HuH-7.5 (cell line): ENCODE data around the gene ARHGEF16.

Experiments
- DNase-seq: peaks from one replicate; pipeline ENCODE4 v3.0.0; 2011; ENCODE audit warnings: low spot score

Gene ARHGEF16

GRCh38 chr1:3519301-3519885 lies 64.9 kb downstream of the ARHGEF16 start:
- no peak for DNase-seq

DNA sequence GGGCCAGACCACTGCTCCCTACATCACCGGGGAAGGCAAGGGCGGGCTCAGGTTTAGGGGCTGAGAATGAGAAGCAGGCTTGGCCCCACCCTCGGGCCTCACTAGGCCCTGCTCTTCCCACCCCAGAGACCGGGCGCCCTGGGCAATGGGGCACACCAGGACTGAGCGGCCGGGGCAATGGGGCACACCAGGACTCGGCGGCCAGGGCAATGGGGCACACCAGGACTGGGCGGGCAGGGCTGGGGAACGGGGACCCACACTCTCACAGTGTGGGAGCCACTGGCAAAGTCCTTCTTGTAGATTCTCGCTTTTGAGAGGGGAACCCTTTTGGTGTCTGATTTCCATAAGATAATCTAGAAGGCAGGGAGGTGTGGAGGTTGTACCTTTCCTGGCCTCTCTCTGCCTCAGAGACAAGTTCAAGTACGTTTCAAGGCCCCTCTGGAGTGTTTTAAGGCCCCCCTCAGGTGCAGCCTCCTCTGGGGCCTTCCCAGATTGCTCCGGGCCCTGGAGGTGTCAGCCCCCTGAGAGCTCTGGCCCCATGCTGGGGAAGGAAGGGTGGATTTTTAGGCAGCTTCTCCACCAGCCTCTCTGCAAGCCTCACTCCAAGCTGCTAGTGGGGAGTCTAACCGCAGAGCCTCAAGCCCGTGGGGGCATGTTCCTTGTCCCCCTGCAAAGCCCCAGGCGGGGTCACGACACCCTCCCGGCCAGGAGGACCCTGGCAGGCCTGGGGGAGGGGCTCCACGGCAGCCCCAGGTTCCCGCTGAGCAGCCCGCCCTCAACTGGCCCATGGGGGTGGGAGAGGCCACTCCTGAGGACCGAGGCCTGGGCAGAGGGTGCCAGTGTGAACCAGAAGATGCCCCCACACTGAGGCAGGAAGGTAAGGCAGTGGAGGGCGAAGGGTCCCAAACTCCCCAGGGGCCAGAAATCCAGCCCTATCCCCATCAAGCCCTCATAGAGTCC lies 66.2 kb downstream of the ARHGEF16 start:
- DNase-seq: no peak

DNA sequence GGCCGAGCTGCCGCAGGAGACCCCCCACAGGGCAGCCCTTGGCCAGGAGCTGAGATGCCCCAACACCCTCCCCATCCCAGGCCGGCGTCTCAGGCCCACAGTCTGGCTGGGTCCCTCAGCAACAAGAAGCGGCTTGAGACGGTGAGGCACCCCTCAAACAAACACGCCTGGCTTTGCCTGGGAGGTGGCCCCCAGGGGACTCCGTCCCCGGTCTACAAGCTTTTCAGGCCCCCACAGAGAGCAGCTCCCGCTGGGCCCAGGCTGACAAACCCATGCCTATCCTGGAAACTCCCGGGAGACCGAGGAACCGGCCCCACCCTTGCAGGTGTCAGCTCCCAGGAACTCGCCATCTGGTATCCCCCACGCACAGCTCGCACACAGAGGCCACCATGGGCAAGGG lies 67.0 kb downstream of the ARHGEF16 start:
- no peak for DNase-seq

- DNase-seq: no peak
Observed at GRCh38 chr1:3522112-3522511, 67.6 kb downstream of the ARHGEF16 start.

DNA sequence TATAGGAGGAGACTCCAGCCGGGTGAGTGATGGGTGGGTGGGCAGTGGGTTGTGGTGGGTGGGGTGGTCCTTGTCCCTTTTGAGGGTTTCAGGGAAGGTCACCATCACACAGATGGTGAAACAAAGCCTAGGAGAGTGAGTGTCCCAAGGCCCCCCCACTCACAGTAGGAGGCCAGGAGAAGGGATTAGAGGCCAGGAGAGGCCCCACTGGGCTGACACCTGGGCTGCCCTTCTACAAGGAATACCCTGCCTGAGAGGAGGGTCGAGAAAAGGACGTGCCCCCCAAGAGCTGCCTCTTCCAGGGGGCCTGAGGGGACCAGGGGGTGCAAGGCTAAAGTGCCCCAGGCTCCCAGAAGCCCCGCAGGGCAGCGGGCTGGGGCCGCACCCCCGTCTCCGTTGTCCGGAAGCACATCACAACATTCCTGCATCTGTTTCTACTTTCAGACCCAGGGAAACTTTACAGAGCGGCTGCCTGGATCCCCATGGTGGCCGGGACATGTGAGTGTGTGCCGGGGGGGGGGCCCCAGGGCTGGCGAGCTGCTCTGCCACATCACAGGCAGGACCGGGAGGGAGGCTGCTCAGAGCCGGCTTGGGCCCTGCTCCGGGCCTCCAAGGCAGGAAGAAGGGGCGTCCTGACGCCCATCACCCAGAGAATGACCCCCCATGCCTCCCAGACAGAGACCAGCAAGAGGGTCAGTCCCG lies 68.2 kb downstream of the ARHGEF16 start:
- DNase-seq: no peak

DNA sequence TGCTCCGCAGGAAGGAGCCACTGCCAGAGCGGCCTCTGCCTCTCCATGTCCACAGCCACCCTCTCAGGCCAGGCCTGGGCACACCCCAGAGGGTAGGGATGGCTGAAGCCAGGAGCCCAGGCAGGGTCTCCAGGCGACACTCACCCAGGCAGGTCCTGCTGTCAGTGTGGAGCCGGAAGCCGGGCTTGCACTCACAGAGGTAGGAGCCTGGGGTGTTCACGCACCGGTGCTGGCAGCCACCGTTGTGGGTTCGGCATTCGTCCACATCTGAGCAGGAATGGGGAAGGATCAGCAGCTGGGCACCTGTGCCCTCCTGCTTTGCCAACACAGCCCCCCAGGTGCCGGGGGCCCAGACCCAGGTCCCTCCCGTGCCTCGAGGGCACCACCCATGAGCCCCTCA lies 69.5 kb downstream of the ARHGEF16 start:
- DNase-seq: no peak

GRCh38 chr1:3524556-3525203 lies 70.2 kb downstream of the ARHGEF16 start:
- DNase-seq: no peak

- DNase-seq: no peak
Observed at GRCh38 chr1:3525551-3526482, 71.4 kb downstream of the ARHGEF16 start.

DNA sequence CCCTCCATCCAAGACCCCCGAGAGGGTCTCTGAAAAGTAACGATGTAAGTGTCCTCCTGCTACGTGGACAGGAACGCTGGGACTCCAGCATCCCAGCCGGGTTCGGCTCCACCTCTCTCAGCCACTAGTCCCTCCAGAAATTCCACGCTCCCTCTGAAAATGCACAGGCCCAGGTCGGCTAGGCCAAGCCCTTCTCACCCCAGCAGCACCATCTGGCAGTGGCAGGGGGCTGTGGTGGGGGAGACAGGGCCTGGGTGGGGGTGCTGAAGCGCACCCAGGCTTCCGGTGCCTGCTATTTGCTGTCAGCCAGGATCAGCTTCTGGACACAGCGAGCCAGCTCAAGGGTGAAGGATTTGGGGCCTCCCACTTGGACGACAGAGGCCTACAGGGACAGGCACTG lies 73.3 kb downstream of the ARHGEF16 start:
- DNase-seq: no peak

GRCh38 chr1:3529099-3529729 lies 74.7 kb downstream of the ARHGEF16 start:
- no peak for DNase-seq

DNA sequence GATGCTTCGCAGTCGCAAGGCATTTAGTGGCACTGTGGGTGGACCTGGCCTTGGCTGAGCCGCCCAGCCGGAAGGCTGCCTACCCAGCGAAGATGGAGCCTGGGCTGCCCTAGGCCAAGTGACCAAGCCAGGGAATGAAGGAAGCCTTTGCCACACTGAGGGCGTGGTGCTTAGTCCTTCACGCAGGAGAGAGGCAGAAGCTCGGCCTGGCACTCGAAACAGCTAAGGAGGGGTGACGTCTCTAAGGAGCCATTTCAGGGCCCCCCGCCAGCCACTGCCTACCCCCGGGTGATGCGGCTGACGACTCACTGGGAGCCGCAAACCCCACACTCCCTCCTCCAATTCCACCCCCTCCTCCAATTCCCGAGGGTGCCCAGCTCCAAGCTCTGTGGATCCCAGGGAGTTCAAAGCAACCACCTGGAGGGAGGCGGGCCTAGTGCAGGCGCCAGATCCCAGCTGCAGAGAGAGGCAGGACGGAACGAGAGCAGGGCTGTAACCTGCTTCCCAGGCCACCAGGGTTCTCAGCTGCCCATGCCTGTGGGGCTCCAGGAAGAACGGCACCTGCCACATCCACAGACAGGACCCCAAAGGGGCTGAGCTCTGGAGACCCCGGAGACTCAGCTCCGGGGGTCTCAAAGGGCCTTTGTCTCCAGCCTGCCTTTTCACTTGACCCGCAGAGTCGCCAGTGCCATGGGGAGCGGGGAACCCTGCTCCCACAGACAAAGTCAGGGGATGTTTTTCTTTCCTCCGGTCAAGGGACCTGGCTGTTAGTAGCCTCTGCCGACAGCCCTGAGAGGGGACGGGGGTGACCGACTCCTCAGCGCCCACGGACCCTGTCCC lies 75.8 kb downstream of the ARHGEF16 start:
- no peak for DNase-seq
